Right lobe of liver (tissue), 6 donors: ENCODE results near the gene FSTL4. TPM values are rescaled to one million over a fixed set of nuclear protein-coding genes. Genes with fewer than 3 reads are reported as not detected.

Experiments
- ATAC-seq, 4 donors: fragments of 200-7000 bp; cut with Tn5 transposase; one replicate each; pipeline ENCODE4 v1.9.1; 2020; ENCODE audit warnings: mild to moderate bottlenecking in 4 of 4, moderate library complexity in 4 of 4
- DNase-seq, 3 donors: peaks; one replicate each; pipeline ENCODE4 v3.0.0-alpha.2; 2020
- H3K27ac ChIP-seq, 3 donors: fragments of 200-600 bp; one replicate each; pipeline ENCODE4 v1.8.0; 2022
- H3K27me3 ChIP-seq, 2 donors: fragments of 200-600 bp; one replicate each; pipeline ENCODE4 v1.8.0; 2022
- H3K36me3 ChIP-seq, 4 donors: fragments of 200-600 bp; sonication (generic) in 1 of 4; one replicate each; pipeline versions ENCODE4 v1.5.1 to v1.8.0; 2017 to 2022; ENCODE audit warnings: control low read depth in 1 of 4
- H3K4me1 ChIP-seq, 4 donors: fragments of 200-600 bp; sonication (generic) in 1 of 4; one replicate each; pipeline versions ENCODE4 v1.5.1 to v1.8.0; 2017 to 2022; ENCODE audit warnings: control low read depth in 1 of 4
- H3K4me3 ChIP-seq, 3 donors: fragments of 200-600 bp; one replicate each; pipeline ENCODE4 v1.8.0; 2022
- H3K9me3 ChIP-seq, 4 donors: fragments of 200-600 bp; sonication (generic) in 1 of 4; one replicate each; pipeline versions ENCODE4 v1.5.1 to v1.8.0; 2017 to 2022; ENCODE audit warnings: control low read depth in 1 of 4
- CTCF ChIP-seq, 4 donors: fragments of 200-600 bp in 3 of 4; fragments of 450-650 bp in 1 of 4; IDR thresholded peaks; one replicate each; pipeline versions ENCODE4 v1.5.1 to v1.8.0; 2016 to 2022; ENCODE audit warnings: antibody characterized with exemption in 4 of 4, mild to moderate bottlenecking in 2 of 4
- POLR2A ChIP-seq: fragments of 450-650 bp; IDR thresholded peaks from one replicate; pipeline ENCODE4 v1.6.1; 2017; ENCODE audit warnings: antibody characterized with exemption, mild to moderate bottlenecking
- whole genome bisulfite sequencing: methylation state at CpG from one replicate; pipeline ENCODE4 v1.1.6; 2018; ENCODE audit warnings: low coverage, low lambda C conversion rate; ENCODE audit not compliant: insufficient coverage; ENCODE audit errors: missing lambda C conversion rate; 5-methylcytosine and 5-hydroxymethylcytosine counted together
- intact Hi-C, 2 donors: fragments of 100-400 bp; cut with DNase I; formaldehyde crosslinking; loops; one replicate each; pipeline versions ENCODE4 v1.11.2 to v1.14.1; 2022
- total RNA-seq, 6 experiments: library from RNA; depleted of rRNA in 2 of 6; stranded (reverse); fragments of >200 nt in 2 of 6; fragmentation: NEBNext Ultra II Directional in 3 of 6; extraction: Animal tissue kit (Norgen Biotek cat#: 25700) in 3 of 6; gene quantifications; one replicate each; pipeline versions ENCODE4 v1.1.0 to v1.2.4, GENCODE V29; 2016 to 2023
- donor health status: DM: no; HTN: yes; CAD: no.
- donor health status: DM: no; HTN: no; CAD: no.
- donor health status: DM: no; HTN: no; CAD: no.
- donor health status: DM: no; HTN: yes; CAD: no.
- donor health status: DM: no; HTN: yes; CAD: no.

FSTL4 gene
- total RNA-seq, 6 experiments from 2014 or later = 0.62 to 1.3 (median 0.80) TPM; not detected in 3

- intact Hi-C loops = no loop called here
Observed at GRCh38 chr5:133324926-133325325, 287.4 kb downstream of the FSTL4 start.

GRCh38 chr5:133323494-133324457, 288.6 kb downstream of the FSTL4 start:
- Histone ChIP-seq H3K4me1 (peaks cover 0 to 13% (median 3%) of the 10 kb centered on the region in 4 donors), H3K27ac (no peak overlapping the region), H3K36me3 (no peaks in the 10 kb centered on the region), H3K27me3 (no peaks in the 10 kb centered on the region), H3K4me3 (no peak overlapping the region), H3K9me3 (no peaks in the 10 kb centered on the region)
- ATAC-seq (peak; percentile 53 to 68 (median 62)), DNase-seq (peak; percentile 34 to 78 (median 71))
- WGBS = 32% methylated on average over 8 of the region's 13 CpGs
- intact Hi-C loops = no loop called here
- TF ChIP-seq CTCF (IDR thresholded peaks at IDR 0.05) (no peak), POLR2A (no peak)

More at GRCh38 chr5:133324926-133325325, 287.4 kb downstream of the FSTL4 start:
- WGBS = 100% methylated on average over 2 of the region's 4 CpGs
- no peak for DNase-seq
- Histone ChIP-seq H3K4me1 (peaks cover 0 to 13% (median 3%) of the 10 kb centered on the region in 4 donors), H3K36me3 (no peaks in the 10 kb centered on the region), H3K9me3 (no peaks in the 10 kb centered on the region), H3K27me3 (no peaks in the 10 kb centered on the region), H3K4me3 (no peak overlapping the region), H3K27ac (no peak overlapping the region)
- TF ChIP-seq CTCF (IDR thresholded peaks at IDR 0.05) = no peak
- TF ChIP-seq POLR2A = no peak
- no peak for ATAC-seq

- TF ChIP-seq CTCF (IDR thresholded peaks at IDR 0.05) (no peak), POLR2A (no peak)
- DNase-seq (peak in 1 of 3 donors; percentile 20), ATAC-seq (no peak)
- H3K27me3 ChIP-seq = no peaks in the 10 kb centered on the region
- H3K36me3 ChIP-seq = no peaks in the 10 kb centered on the region
- H3K9me3 ChIP-seq = no peaks in the 10 kb centered on the region
- no peak overlapping the region for H3K4me3 ChIP-seq
- intact Hi-C loops = no loop called here
- 40% methylated on average over 1 of the region's 5 CpGs for WGBS
- H3K27ac ChIP-seq = no peak overlapping the region
- H3K4me1 ChIP-seq = peaks cover 0 to 7% (median 3%) of the 10 kb centered on the region in 4 donors
Observed at GRCh38 chr5:133322743-133323142, 289.6 kb downstream of the FSTL4 start.

GRCh38 chr5:133321833-133322420, 290.4 kb downstream of the FSTL4 start:
- no peaks in the 10 kb centered on the region for H3K4me1 ChIP-seq
- no peak overlapping the region for H3K27ac ChIP-seq
- H3K36me3 ChIP-seq = no peaks in the 10 kb centered on the region
- H3K9me3 ChIP-seq = no peaks in the 10 kb centered on the region
- no peak for TF ChIP-seq CTCF (IDR thresholded peaks at IDR 0.05)
- no peak for TF ChIP-seq POLR2A
- intact Hi-C loops = no loop called here
- DNase-seq (peak in 1 of 3 donors; percentile 15), ATAC-seq (no peak)
- WGBS = 63% methylated on average over 5 of the region's 6 CpGs
- no peaks in the 10 kb centered on the region for H3K27me3 ChIP-seq
- no peak overlapping the region for H3K4me3 ChIP-seq
